HCT116 (cell line): Measurements from ENCODE around the gene SYTL4.

ENCODE experiments used
- FOSL1 ChIP-seq: IDR thresholded peaks from 2 replicates; pipeline ENCODE4 v1.6.1; 2012; ENCODE audit warnings: low read depth
- POLR2AphosphoS5 ChIP-seq: IDR thresholded peaks from 2 replicates; pipeline ENCODE4 v1.6.1; 2011; ENCODE audit warnings: mild to moderate bottlenecking, low read depth, low read length, moderate library complexity
- YY1 ChIP-seq: IDR thresholded peaks from 2 replicates; pipeline ENCODE4 v1.6.1; 2011; ENCODE audit warnings: low read length, low read depth, moderate library complexity, mild to moderate bottlenecking; ENCODE audit not compliant: insufficient replicate concordance; ENCODE audit errors: extremely low read depth

GRCh38 chrX:100662796-100663195, 69.1 kb downstream of the SYTL4 start:
- no peak for TF ChIP-seq POLR2AphosphoS5
- TF ChIP-seq FOSL1: no peak
- no peak for TF ChIP-seq YY1
